IMR-90 (cell line): ENCODE measurements around the gene GLCE. TPM values are rescaled to one million over a fixed set of nuclear protein-coding genes. Genes with fewer than 3 reads are reported as not detected.

ENCODE experiments used
- ATAC-seq: fragments of 200-7000 bp; cut with Tn5 transposase; 2 replicates; pipeline ENCODE4 v1.9.1; 2020; ENCODE audit warnings: low read depth, mild to moderate bottlenecking, moderate library complexity
- BruUV-seq: library from RNA; stranded (reverse); fragments of 400-500 nt; replicated peaks from 2 replicates; lab custom pipeline; 2021; lab: Mats Ljungman, UMichigan
- CTCF ChIA-PET: fragments of 300-600 bp; formaldehyde crosslinking; extraction: SDS; loops from one replicate; lab custom pipeline; 2021; ENCODE audit warnings: antibody characterized with exemption; lab: Yijun Ruan, JAX
- POLR2A ChIA-PET: fragments of 300-600 bp; sonication (Branson Sonifier 250); formaldehyde crosslinking; loops from one replicate; lab custom pipeline; 2022; ENCODE audit warnings: antibody characterized with exemption; ENCODE audit not compliant: unreplicated experiment; lab: Charles Lee
- DNase-seq: peaks from one replicate; pipeline ENCODE4 v3.0.0; 2013
- H2AFZ ChIP-seq: replicated peaks from 2 replicates; pipeline ENCODE3; 2013; ENCODE audit warnings: low read length, mild to moderate bottlenecking; ENCODE audit not compliant: poor library complexity
- H2AK5ac ChIP-seq: 2 replicates; pipeline ENCODE4 v1.6.1; 2013; ENCODE audit warnings: low read depth, low read length, inconsistent platforms
- H2AK9ac ChIP-seq: replicated peaks from 2 replicates; pipeline ENCODE3; 2013; ENCODE audit warnings: mild to moderate bottlenecking, low read depth, low read length, moderate library complexity; ENCODE audit not compliant: poor library complexity
- H2BK120ac ChIP-seq: 2 replicates; pipeline ENCODE4 v1.6.1; 2013; ENCODE audit warnings: low read depth, low read length, inconsistent platforms
- H2BK15ac ChIP-seq: 3 replicates; pipeline ENCODE4 v1.6.1; 2013; ENCODE audit warnings: low read depth, low read length, inconsistent platforms
- H2BK20ac ChIP-seq: 2 replicates; pipeline ENCODE4 v1.6.1; 2013; ENCODE audit warnings: low read depth, mild to moderate bottlenecking, inconsistent platforms, low read length, moderate library complexity
- H2BK5ac ChIP-seq: 2 replicates; pipeline ENCODE4 v1.6.1; 2013; ENCODE audit warnings: mild to moderate bottlenecking, low read depth, low read length, inconsistent platforms; ENCODE audit not compliant: poor library complexity, severe bottlenecking
- H3K14ac ChIP-seq: replicated peaks from 2 replicates; pipeline ENCODE4 v1.6.1; 2013; ENCODE audit warnings: low read depth, low read length, inconsistent platforms
- H3K18ac ChIP-seq: 2 replicates; pipeline ENCODE4 v1.6.1; 2013; ENCODE audit warnings: low read depth, low read length, control low read depth
- H3K23ac ChIP-seq: 2 replicates; pipeline ENCODE4 v1.6.1; 2013; ENCODE audit warnings: low read depth, low read length, inconsistent platforms
- H3K27ac ChIP-seq: 2 replicates; pipeline ENCODE4 v1.5.1; 2013; ENCODE audit warnings: mild to moderate bottlenecking, control low read depth, low read length; ENCODE audit not compliant: insufficient read depth
- H3K27me3 ChIP-seq: 2 replicates; pipeline ENCODE4 v1.6.1; 2013; ENCODE audit warnings: low read length; ENCODE audit not compliant: control insufficient read depth, insufficient read depth
- H3K36me3 ChIP-seq: 2 replicates; pipeline ENCODE4 v1.6.1; 2013; ENCODE audit warnings: low read length, mixed read lengths; ENCODE audit not compliant: control insufficient read depth, insufficient read depth
- H3K4ac ChIP-seq: 2 replicates; pipeline ENCODE4 v1.6.1; 2013; ENCODE audit warnings: low read depth, low read length, inconsistent platforms
- H3K4me1 ChIP-seq: 2 replicates; pipeline ENCODE4 v1.6.1; 2013; ENCODE audit warnings: low read length, mixed read lengths; ENCODE audit not compliant: control insufficient read depth, insufficient read depth
- H3K4me2 ChIP-seq: 2 replicates; pipeline ENCODE4 v1.6.1; 2013; ENCODE audit warnings: low read depth, mild to moderate bottlenecking, control low read depth, low read length, moderate library complexity
- H3K4me3 ChIP-seq: 2 replicates; pipeline ENCODE4 v1.5.1; 2013; ENCODE audit warnings: low read depth, mild to moderate bottlenecking, control low read depth, low read length, moderate library complexity; ENCODE audit not compliant: insufficient read depth
- H3K56ac ChIP-seq: 2 replicates; pipeline ENCODE4 v1.6.1; 2013; ENCODE audit warnings: low read length, inconsistent platforms; ENCODE audit not compliant: insufficient read depth; ENCODE audit errors: extremely low read depth
- H3K79me1 ChIP-seq, 2 experiments: 2 replicates each; pipeline ENCODE4 v1.6.1; 2013; ENCODE audit warnings: low read length in 2 of 2, inconsistent platforms in 1 of 2, low read depth in 1 of 2
- H3K9ac ChIP-seq: 2 replicates; pipeline ENCODE4 v1.6.1; 2013; ENCODE audit warnings: low read depth, low read length, control low read depth
- H3K9me1 ChIP-seq: 2 replicates; pipeline ENCODE4 v1.6.1; 2013; ENCODE audit warnings: low read length, inconsistent platforms; ENCODE audit not compliant: insufficient read depth
- H3K9me3 ChIP-seq: 2 replicates; pipeline ENCODE4 v1.6.1; 2013; ENCODE audit warnings: low read length; ENCODE audit not compliant: control insufficient read depth, insufficient read depth
- H4K20me1 ChIP-seq: 2 replicates; pipeline ENCODE4 v1.6.1; 2013; ENCODE audit warnings: low read length, inconsistent platforms; ENCODE audit not compliant: insufficient read depth
- H4K5ac ChIP-seq: 2 replicates; pipeline ENCODE4 v1.6.1; 2013; ENCODE audit warnings: mild to moderate bottlenecking, low read depth, low read length, control low read depth
- H4K8ac ChIP-seq, 2 experiments: 2 replicates each; pipeline ENCODE4 v1.6.1; 2013; ENCODE audit warnings: low read depth in 2 of 2, low read length in 2 of 2, control low read depth in 1 of 2, inconsistent platforms in 1 of 2
- H4K91ac ChIP-seq: 2 replicates; pipeline ENCODE4 v1.6.1; 2013; ENCODE audit warnings: low read depth, low read length, inconsistent platforms; ENCODE audit not compliant: insufficient read depth
- RAD21 ChIP-seq: IDR thresholded peaks from 2 replicates; pipeline ENCODE4 v1.6.1; 2012; ENCODE audit warnings: low read length, improper control_type of control experiment
- RFX5 ChIP-seq: IDR thresholded peaks from 2 replicates; pipeline ENCODE4 v1.8.0; 2012; ENCODE audit warnings: low read depth, mild to moderate bottlenecking, low read length, moderate library complexity
- SMC3 ChIP-seq: fragments of 150-350 bp; IDR thresholded peaks from 2 replicates; pipeline ENCODE4 v1.6.1; 2016; ENCODE audit warnings: low read depth, mild to moderate bottlenecking, antibody characterized with exemption, low read length, moderate library complexity
- WGBS, 2 experiments: methylation state at CpG; one replicate each; pipeline versions ENCODE4 v1.1.5 to v1.1.7; 2013; ENCODE audit warnings: missing lambda C conversion rate in 2 of 2; ENCODE audit not compliant: insufficient read length in 1 of 2; ENCODE audit errors: extremely low coverage in 2 of 2; 5-methylcytosine and 5-hydroxymethylcytosine counted together
- dilution Hi-C: fragments of 300-500 bp; cut with HindIII; formaldehyde crosslinking; loops from one replicate; pipeline ENCODE4 v1.14.3; 2018; ENCODE audit warnings: low sequenced_read_pairs; ENCODE audit not compliant: unreplicated experiment
- in situ Hi-C: fragments of 300-500 bp; cut with MboI; formaldehyde crosslinking; loops from 3 replicates; pipeline ENCODE4 v1.14.3; 2019; ENCODE audit warnings: low sequenced_read_pairs, inconsistent platforms, mixed read lengths
- intact Hi-C: fragments of 100-400 bp; cut with micrococcal nuclease; formaldehyde crosslinking; loops from 2 replicates; pipeline ENCODE4 v1.10.0; 2022
- polyA plus RNA-seq, 3 experiments: library from polyadenylated mRNA; depleted of rRNA; stranded (reverse); fragments of >200 nt; gene quantifications; 2 replicates each; pipeline ENCODE4 v1.2.3, GENCODE V29; 2012; ENCODE audit warnings: low replicate concordance in 1 of 3
- total RNA-seq: library from RNA; depleted of rRNA; stranded (reverse); fragments of >200 nt; gene quantifications from 2 replicates; pipeline ENCODE4 v1.2.3, GENCODE V29; 2012
- TF ChIP-seq, protein P1 (sequence below): conservative IDR thresholded peaks from 2 replicates; pipeline ENCODE4 v1.5.1; 2012; ENCODE audit warnings: mild to moderate bottlenecking, low read depth, low read length, improper control_type of control experiment

GLCE gene
- total and polyA plus RNA-seq, 2 of the 4 experiments (the other 2 are of a cell fraction), result 15.3 to 29.6 TPM

- Histone ChIP-seq H3K23ac (no peak overlapping the region), H4K20me1 (no peaks in the 10 kb centered on the region), H3K36me3 (peaks cover 11% of the 10 kb centered on the region; the same call in 1 of the 2 replicates), H3K79me1 (no peaks in the 10 kb centered on the region), H3K4me3 (no peak overlapping the region), H2BK20ac (no peak overlapping the region), H2AK9ac (no peak overlapping the region), H4K91ac (no peak overlapping the region), H3K9me1 (no peaks in the 10 kb centered on the region), H3K4ac (no peak overlapping the region), H3K4me1 (no peaks in the 10 kb centered on the region; the same call in 1 of the 2 replicates), H4K8ac (no peak overlapping the region), H3K27me3 (no peaks in the 10 kb centered on the region), H2AFZ (no peak overlapping the region), H3K56ac (no peak overlapping the region), H2BK5ac (no peak overlapping the region), H3K14ac (no peak overlapping the region), H2BK120ac (no peak overlapping the region), H3K4me2 (no peak overlapping the region), H4K5ac (no peak overlapping the region), H2BK15ac (no peak overlapping the region), H2AK5ac (no peak overlapping the region), H3K9ac (no peak overlapping the region), H3K27ac (no peak overlapping the region), H3K9me3 (no peaks in the 10 kb centered on the region), H3K18ac (no peak overlapping the region)
- ChIA-PET POLR2A (no interaction called here), CTCF (interaction anchor here (0.6 kb wide), 1 partner anchor 226 kb away, joined by 3 read pairs; no protein-coding TSS in a partner anchor)
- ATAC-seq (no peak), DNase-seq (peak; percentile 17)
- dilution Hi-C loops, result no loop called here
- in situ Hi-C loops, result no loop called here
- no CpG with 5 or more reads among the region's 5 CpGs for WGBS, 2 experiments
- no peak for TF ChIP-seq RFX5
- TF ChIP-seq, protein P1, sequence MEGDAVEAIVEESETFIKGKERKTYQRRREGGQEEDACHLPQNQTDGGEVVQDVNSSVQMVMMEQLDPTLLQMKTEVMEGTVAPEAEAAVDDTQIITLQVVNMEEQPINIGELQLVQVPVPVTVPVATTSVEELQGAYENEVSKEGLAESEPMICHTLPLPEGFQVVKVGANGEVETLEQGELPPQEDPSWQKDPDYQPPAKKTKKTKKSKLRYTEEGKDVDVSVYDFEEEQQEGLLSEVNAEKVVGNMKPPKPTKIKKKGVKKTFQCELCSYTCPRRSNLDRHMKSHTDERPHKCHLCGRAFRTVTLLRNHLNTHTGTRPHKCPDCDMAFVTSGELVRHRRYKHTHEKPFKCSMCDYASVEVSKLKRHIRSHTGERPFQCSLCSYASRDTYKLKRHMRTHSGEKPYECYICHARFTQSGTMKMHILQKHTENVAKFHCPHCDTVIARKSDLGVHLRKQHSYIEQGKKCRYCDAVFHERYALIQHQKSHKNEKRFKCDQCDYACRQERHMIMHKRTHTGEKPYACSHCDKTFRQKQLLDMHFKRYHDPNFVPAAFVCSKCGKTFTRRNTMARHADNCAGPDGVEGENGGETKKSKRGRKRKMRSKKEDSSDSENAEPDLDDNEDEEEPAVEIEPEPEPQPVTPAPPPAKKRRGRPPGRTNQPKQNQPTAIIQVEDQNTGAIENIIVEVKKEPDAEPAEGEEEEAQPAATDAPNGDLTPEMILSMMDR, result peak; percentile 38
- peak; percentile 41 for TF ChIP-seq RAD21
- TF ChIP-seq SMC3, result peak; percentile 36
- no TSS peak for BruUV-seq
- intact Hi-C loops, result no loop called here
Measured at GRCh38 chr15:69265347-69265955, 105.0 kb downstream of the GLCE start.
